AG09309 (cell line): ENCODE measurements around the gene MIDN.

Source experiments
- DNase-seq: peaks from one replicate; pipeline ENCODE4 v3.0.0-alpha.2; 2010; ENCODE audit warnings: low read depth
- H3K4me3 ChIP-seq: 2 replicates; pipeline ENCODE4 v1.5.1; 2011; ENCODE audit warnings: mild to moderate bottlenecking, low read depth, low read length, moderate library complexity; ENCODE audit not compliant: control insufficient read depth
- CTCF ChIP-seq: IDR thresholded peaks from 2 replicates; pipeline ENCODE4 v1.5.1; 2011; ENCODE audit warnings: mild to moderate bottlenecking, low read depth, low read length, inconsistent platforms; ENCODE audit not compliant: insufficient read depth, control insufficient read depth; ENCODE audit errors: missing control alignments

The MIDN gene

GRCh38 chr19:1285737-1286360, 37.5 kb downstream of the MIDN start, which contains the start of gene EFNA2:
EFNA2 (plus strand) TSS chr19:1285873; CDS start chr19:1286169, 296 bp downstream.
- DNase-seq: no peak
- TF ChIP-seq CTCF: no peak
- H3K4me3 ChIP-seq: no peak within 1 kb of the TSS

GRCh38 chr19:1286487-1287353, 38.3 kb downstream of the MIDN start:
- no peak for TF ChIP-seq CTCF
- no peak overlapping the region for H3K4me3 ChIP-seq
- DNase-seq: no peak

- DNase-seq: no peak
- no peak overlapping the region for H3K4me3 ChIP-seq
- TF ChIP-seq CTCF: no peak
Measured at GRCh38 chr19:1287354-1288225, 39.2 kb downstream of the MIDN start.

- no peak for DNase-seq
- H3K4me3 ChIP-seq: no peak overlapping the region
- no peak for TF ChIP-seq CTCF
Measured at GRCh38 chr19:1288226-1288612, 39.8 kb downstream of the MIDN start.

GRCh38 chr19:1288833-1289685, 40.7 kb downstream of the MIDN start:
- no peak overlapping the region for H3K4me3 ChIP-seq
- no peak for TF ChIP-seq CTCF
- DNase-seq: no peak

GRCh38 chr19:1289686-1290025, 41.3 kb downstream of the MIDN start:
- no peak for DNase-seq

More at GRCh38 chr19:1289686-1290025, 41.3 kb downstream of the MIDN start:
- no peak overlapping the region for H3K4me3 ChIP-seq
- no peak for TF ChIP-seq CTCF
